NCI-H1694 (cell line): Measurements from ENCODE around the gene HOXA1.

Experiments used
- DNase-seq: peaks from one replicate; lab custom pipeline; 2025; lab: John Stamatoyannopoulos, UW

Gene HOXA1

GRCh38 chr7:27105301-27106031 is 9.7 kb upstream of the HOXA1 start:
- no peak for DNase-seq

GRCh38 chr7:27104341-27105058 is 8.7 kb upstream of the HOXA1 start:
- no peak for DNase-seq

GRCh38 chr7:27103489-27104226 is 7.9 kb upstream of the HOXA1 start:
- no peak for DNase-seq

DNA sequence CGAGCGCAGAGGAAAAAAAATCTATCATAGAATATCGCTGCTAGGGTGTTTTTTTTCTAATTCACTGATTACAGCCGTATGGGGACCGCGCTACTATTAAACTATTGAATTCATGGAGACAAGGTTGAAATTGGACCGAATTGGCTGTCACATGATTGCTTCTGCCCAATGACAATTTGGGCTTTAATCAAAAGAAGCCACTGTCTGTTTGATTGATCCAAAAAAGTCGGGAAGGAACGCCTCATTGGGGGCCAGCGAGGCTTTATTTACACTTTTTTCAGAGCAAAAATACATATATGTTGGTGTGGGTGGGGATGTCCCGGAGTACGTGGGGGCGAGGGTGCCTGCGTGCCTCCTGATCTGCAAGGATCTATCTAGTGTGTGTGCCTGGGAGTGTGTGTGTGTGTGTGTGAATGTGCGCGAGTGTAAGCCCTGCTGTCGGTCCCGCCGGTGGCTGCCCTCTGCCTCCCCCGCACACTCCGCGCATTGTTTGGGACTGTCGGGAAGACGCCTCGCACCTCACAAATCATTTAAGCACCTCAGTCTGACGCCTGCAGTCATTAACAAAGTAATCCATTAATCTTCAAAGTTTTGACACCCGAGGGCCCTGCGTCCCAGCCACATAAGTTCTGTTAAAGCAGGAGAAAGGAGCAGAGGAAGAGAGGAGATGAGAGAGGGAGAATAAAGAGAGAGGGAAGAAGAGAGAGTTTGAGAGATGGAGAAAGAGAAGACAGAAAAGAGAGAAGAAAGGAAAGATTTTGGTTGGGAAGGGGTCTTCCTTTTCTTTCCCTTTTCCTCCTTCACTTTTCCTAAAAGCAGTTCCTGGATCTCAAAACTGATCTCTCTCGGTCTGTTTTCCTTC is 7.0 kb upstream of the HOXA1 start, which contains the start of gene HOXA2:
TSS of gene HOXA2 (minus strand) at position 103 of the 862 bp plus-strand sequence. CDS start 183 bp downstream, outside the sequence.
- no peak for DNase-seq

DNA sequence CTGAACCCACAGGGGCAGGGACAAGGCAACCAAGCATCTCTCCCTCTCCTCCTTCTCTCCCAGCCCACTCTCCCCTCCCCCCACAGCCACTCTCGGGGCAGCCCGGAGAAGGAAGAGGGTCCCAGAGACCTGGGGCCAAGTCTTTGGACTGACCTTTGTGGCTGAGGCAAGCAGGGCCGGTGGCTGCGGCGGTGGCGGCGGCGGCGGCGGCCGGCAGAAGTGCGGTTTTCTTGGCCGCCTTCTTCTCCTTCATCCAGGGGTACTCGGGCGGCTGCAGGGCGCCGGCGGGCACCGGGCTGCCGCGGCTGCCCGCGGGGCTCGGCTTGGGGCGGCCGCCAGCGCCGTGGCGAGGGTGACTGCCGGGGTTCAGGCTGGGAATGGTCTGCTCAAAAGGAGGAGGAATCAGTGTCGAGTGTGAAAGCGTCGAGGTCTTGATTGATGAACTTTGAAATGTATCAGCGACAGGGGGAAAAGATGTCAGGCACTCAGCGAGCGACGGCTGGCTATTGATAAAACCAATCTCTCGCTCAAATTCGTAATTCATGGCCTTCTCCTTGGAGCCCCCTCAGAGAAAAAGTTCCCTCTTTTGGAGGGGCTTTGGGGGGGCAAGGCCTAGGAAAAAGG is 6.3 kb upstream of the HOXA1 start:
- DNase-seq = no peak

- DNase-seq = no peak
These were observed 5.6 kb upstream of the HOXA1 start for GRCh38 chr7:27101171-27101956.

- no peak for DNase-seq
These were observed 4.9 kb upstream of the HOXA1 start for GRCh38 chr7:27100694-27101170.

DNA sequence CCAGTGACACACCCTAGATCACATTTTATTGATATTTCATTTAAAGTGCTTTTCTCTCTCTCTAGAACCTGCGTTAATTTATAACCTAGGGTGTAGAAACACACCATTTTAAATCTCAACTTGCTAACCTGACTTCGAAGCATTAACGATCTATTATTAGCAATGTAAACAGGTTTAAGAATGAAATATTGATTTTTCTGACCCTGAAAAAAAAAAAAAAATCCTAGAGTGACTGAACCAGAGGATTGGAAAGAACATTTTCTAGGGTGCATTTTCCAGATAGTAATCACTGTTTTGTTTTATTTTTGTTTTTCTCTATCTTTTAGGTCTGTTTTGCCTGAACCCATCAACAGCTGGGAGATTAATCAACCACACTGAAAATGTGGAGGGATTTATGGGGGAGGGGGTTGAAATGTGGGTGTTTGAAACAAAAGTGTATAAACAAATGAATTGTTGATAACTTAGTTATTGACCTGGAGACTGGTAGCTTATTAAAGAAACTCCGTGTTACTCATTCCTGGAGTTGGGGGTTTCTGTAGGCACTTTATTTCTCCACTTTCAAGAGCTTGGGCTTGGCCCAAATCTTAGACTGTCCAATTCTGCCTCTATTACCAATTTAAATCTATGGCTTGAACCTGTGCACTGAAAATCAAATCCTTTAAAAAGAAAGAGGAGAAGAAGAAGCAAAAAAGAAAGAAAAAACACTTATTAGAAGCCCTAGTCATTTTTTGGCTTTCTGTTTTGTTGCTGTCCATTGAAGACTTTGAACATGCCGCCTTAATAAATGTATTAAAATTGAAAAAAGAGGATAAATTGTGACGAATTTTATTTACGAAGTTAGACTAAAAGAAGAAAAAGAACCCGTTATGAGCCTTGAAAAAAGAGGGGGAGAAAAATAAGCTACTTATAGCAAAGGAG is 3.9 kb upstream of the HOXA1 start:
- no peak for DNase-seq

DNA sequence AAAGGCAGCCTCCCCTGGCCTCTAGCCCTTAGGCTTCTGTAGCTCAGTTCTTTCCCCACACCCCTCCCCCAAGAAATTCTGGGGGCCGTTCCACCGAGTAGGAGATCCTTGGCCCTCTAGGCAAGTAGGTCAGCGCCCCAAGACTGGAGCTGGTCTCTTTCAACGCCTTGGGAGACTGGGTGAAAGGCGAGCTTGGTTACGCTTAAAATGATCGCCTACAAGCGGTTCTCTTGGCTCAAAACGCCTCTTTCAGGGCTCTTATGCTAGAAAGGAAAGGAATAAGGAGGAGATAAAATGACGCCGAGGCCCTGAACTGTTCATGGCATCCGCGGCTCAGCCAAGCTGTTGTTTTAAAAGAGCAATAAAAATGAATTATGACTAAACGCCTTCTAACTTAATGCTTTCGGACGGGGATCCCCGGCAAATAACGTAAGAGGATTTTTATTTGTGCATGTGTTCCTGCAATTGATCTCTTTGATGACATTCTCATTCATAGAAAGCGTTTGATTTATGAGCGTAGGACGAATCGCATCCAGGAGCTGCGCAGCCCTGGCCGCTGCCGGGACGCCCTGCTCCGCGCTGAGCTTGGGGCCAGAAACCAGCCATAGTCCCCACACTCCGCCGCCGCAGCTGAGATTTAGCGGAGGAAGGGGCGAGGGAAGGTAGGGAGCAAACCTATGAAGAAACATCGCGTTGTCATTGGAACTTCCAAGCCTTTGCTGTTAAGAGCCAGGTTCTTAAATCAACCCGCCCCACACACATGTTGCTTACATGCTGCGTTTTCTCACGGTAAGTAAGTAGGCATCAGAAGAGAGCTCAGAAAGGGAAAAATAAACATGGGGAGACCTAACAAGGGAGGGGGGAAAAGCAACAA is 3.0 kb upstream of the HOXA1 start:
- no peak for DNase-seq

DNA sequence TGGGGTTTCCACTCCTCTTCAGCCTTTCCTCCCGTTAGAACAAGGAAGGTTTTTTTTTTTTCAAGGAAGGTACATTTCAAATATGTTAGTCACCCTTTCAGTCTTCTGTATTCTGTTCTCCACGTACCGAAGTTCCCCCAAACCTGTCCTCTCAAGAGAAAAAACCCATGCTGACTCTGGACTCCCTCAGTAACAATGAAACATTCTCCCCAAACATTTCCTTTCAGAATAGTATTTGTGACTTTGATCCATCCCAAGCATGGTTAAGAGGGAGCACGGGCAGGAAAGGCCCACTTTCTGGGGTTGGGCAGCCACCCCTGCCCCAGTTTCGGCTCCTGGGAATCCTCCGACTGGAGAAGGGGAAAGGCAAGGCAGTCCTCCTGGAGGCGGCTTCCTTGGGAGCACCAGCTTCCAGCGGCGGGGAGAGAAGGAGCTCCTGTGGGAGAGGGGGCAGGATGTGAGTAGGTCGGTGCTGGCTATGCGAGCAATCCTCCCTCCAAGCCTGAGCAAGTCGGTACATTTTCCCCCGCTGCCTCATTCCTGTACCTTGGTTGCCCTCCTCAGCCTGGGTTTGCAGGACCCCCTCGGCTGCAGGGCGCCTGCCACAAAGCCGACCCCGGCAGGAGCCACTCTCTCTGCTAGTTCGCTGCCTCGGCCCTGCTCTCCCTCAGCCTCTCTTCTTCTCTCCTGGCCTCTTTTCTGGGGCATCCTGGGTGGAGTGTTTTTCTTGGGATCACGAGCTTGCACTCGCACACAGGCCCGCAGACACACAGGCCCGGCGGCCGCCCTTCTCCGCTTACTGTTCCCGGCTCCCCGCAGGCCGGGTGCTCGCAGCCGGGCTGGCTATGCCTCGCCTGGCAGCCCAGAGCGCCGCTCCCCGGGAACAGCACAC is 2.1 kb upstream of the HOXA1 start:
- no peak for DNase-seq

DNA sequence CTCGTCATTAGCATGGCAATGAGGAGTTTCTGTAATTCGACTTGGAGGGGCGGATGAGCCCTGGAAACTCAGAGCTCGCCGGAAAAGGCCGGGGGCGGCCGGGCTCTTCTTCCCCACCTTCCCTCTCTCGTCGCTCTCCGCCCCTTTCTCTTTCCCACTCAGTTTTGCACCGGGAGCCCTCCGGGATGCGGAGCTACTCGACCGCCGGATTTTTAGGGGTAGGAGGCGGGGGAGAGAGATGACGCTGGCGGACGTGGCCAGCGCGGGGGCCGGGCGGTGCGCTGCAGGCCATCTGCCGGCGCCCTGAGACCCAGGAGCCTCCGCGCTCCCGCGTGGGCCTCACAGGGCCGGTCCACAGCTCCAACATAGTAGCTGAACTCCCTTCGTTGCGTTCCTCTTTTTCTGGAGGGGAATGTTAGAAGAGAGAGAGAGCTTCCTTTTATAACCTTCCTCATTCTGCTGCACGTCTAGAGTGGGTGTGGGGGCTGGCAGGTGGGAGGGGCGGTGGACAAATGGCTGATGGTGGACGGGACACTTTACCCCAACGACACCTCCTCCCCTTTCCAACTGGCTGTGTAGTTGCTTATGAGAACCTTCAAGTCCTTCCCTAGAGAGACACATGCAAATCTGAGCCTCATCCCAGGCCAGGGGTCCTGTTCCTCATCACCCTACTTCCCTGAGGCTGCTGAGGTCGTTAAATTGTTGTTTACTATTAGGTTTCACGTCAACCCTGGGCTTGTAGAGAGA is 1.1 kb upstream of the HOXA1 start:
- no peak for DNase-seq

DNA sequence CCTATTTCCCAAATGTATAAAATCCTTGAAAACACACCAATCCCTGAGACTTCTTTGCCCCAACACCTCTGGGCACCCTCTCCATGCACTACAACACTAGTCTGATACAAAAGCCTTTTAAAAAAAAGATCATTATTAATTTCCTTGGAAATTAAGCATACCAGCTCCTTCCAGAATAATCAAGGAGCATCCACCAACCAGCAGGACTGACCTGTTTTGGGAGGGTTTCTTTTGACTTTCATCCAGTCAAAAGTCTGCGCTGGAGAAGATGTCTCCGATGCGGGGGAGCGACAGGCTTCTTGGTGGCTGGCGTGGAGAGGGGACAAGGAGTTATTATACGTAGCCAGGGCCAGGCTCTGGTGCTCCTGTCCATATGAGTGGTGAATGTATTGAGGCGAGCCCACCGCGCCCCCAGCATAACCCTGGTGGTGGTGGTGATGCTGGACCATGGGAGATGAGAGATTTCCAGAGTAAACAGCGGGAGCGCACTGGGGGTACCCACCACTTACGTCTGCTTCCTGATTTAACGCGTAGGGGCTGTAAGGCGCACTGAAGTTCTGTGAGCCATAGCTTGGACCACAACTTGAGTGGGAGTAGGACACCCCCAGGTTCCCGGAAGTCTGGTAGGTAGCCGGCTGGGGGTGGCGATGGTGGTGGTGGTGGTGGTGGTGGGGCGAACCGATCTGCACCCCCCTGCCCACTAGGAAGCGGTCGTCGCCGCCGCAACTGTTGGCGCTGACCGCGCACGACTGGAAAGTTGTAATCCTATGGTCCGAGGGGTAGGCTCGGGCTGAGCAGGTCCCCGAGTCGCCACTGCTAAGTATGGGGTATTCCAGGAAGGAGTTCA is 527 bp downstream of the HOXA1 start:
- no peak for DNase-seq

DNA sequence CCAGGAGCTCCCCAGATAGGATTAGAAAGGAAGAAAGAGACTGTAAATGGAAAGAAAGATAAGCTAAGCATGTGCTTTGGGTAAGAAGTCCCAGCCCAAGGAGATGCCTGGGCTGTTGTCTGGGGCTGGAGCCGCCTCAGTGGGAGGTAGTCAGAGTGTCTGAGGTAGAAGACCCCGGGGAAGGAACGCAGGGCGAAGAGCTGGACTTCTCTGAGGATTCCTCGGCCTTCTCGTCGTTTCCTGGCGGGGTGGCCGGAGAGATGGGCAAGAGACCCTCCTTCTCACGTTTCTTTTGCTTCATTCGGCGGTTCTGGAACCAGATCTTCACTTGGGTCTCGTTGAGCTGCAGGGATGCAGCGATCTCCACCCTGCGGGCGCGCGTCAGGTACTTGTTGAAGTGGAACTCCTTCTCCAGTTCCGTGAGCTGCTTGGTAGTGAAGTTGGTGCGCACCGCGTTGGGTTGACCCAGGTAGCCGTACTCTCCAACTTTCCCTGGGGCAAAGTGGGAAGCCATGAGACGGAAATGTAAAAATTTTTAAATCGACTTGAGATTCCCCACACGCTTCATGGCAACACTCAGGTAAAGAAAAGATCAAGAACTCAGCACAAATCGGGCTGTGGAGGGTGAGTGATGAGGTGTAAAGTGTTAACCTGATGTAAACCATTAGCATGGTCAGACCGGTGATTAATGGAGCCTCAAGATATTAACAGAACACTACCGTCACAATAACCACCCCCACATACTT is 1.3 kb downstream of the HOXA1 start:
- no peak for DNase-seq

DNA sequence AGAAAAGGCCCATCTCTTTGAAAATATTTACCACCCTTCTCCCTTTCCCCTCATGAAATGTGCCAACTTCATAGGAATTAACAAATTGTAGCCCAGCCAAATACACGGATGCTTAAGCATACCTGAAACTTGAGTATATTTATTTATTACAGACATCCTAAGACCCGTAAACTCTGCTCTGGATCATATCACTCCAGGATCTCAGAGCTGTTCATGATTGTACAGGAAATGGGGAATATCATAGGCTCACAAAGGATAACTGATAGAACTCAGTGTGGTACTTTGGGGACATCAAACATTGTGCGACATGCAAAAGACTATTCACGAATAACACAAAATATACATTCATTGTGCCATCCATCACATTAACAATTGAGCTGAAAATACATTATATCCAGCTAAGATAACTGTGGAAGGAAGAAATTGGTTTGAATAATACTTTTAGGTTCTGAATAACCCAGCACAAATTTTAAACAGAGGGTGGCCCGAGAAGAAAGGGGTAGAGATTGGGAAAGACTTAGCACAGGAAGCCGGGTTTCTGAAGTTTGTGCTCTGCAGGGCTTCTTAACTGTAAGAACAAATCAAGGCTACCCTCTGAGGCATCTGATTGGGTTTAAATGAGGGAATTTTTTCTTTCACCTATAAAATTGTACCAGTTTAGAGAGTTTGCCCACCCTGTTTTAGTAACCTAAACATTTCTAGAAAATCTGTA is 2.5 kb downstream of the HOXA1 start:
- DNase-seq = no peak

DNA sequence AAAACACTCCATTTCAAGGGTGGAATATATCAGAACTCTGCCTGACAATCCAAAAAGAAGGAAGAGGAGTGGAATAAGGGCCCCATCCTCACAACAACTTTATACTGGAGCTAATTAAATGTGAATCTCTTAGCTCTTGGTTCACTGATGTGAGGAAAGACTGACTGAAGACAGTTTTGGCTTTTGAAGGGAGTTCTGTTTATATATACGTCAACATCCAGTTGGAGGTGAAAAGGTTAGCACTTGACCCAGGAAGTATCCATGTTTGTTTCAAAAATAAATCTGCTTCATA is 3.0 kb downstream of the HOXA1 start:
- no peak for DNase-seq
